PC-3 (cell line): Measurements from ENCODE around the gene DACT1.

ENCODE experiments used
- EZH2 ChIP-seq: fragments of 300-600 bp; sonication (generic); IDR thresholded peaks from one replicate; pipeline ENCODE4 v1.6.1; 2017; ENCODE audit warnings: antibody characterized with exemption, mild to moderate bottlenecking, low read length; ENCODE audit not compliant: unreplicated experiment
- TF ChIP-seq, protein P1 (sequence below): fragments of 300-600 bp; sonication (generic); conservative IDR thresholded peaks from 2 replicates; pipeline ENCODE4 v1.5.1; 2017; ENCODE audit warnings: antibody characterized with exemption, low read depth, mild to moderate bottlenecking, low read length

DNA sequence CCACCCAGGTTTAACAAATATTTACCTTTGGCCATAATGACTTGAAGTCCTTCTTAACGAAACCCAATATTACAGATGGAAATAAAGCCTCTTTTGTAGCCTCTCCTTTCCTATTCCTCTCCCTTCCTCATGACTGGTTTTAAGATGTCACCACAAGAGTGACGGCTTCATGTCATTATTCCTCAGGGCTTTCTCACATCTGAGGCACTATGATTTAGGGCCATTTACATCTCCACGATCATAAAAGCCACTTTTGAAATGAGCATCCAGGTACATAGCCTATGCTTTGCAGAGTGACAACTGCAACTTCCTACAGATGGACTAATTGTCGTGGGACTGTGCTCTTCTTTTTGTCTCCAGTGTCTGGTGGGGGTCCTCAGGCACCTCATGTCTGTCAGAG lies 32.3 kb upstream of the DACT1 start:
- TF ChIP-seq, protein P1, sequence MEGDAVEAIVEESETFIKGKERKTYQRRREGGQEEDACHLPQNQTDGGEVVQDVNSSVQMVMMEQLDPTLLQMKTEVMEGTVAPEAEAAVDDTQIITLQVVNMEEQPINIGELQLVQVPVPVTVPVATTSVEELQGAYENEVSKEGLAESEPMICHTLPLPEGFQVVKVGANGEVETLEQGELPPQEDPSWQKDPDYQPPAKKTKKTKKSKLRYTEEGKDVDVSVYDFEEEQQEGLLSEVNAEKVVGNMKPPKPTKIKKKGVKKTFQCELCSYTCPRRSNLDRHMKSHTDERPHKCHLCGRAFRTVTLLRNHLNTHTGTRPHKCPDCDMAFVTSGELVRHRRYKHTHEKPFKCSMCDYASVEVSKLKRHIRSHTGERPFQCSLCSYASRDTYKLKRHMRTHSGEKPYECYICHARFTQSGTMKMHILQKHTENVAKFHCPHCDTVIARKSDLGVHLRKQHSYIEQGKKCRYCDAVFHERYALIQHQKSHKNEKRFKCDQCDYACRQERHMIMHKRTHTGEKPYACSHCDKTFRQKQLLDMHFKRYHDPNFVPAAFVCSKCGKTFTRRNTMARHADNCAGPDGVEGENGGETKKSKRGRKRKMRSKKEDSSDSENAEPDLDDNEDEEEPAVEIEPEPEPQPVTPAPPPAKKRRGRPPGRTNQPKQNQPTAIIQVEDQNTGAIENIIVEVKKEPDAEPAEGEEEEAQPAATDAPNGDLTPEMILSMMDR: no peak
- no peak for TF ChIP-seq EZH2
